GM19328 (cell line): Measurements from ENCODE around the gene TCEAL3.
"Not testable (repeated sequence)": the region's sequence is repeated elsewhere in the genome, so short reads cannot be mapped to it uniquely, and the experiment has no call there.

Experiments used
- ATAC-seq: cut with Tn5 transposase; IDR thresholded peaks from one replicate; pipeline ENCODE4 v1.9.1; 2021; ENCODE audit warnings: mild to moderate bottlenecking, moderate library complexity; ENCODE audit not compliant: unreplicated experiment

The TCEAL3 gene, protein sequence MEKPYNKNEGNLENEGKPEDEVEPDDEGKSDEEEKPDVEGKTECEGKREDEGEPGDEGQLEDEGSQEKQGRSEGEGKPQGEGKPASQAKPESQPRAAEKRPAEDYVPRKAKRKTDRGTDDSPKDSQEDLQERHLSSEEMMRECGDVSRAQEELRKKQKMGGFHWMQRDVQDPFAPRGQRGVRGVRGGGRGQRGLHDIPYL

DNA sequence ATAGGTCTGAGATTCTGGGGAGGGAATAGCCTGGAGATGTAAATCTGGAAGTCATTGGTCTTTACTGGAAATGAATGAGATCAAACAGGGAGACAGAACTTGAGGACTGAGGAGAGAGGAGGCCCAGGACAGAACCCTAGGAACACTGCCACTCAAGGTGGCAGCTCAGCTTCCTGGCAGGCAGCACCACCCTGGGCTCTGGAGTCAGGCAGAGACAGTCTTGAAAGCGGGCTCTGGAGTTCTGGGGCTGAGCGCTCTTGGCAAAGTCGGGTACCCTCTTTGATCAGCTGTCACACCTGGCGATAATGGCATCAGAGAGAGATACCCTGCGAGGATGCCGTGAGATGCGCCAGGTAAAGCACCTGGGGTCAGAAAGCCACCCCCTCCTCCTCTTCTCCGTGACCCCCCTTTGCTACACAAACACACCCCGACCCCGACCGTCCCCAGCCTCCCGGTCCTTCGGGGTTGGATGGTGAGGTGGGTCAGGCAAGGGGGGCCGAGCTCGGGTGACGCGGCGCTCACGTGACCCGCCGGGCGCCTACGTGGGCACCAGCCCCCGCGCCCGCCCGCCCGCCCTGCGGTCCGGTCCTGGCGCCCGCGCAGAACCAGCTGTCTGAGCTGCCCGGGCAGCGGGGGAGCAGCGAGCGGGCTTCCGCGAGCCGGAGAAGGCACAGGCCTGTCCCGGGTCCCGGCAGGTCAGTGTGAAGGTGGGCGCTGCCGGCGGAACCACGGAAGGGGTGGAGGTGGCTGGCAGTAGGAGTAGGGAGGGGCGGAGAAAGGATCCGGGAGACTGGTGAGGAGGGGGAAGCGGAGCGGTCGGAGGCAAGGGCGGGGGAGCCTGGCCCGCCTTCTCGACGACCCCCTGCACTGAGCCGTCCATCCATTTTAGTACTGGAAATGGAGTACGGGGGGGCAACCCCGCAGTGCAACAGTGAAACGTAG lies at the start of gene TCEAL3:
Gene TCEAL3, plus strand, starts transcription at position 600 of the 942 bp plus-strand sequence. CDS start 1,102 bp downstream, outside the sequence.
- ATAC-seq: peak; percentile 64

DNA sequence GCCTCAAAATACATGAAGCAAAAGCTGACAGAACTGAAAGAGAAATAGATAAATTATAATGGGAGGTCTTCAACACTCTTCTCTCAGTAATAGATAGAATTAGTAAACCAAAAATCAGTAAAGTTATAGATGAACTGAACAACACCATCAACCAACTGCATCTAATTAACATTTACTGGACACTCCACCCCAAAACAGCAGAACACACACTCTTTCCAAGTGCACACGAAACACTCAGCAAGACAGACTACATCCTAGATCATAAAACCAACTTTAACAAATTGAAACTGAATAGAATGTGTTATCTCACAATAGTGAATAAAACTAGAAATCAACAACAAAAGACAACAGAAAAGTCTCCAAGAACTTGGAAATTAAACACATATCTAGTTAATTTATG lies 47.5 kb upstream of the TCEAL3 start:
- ATAC-seq: no peak

DNA sequence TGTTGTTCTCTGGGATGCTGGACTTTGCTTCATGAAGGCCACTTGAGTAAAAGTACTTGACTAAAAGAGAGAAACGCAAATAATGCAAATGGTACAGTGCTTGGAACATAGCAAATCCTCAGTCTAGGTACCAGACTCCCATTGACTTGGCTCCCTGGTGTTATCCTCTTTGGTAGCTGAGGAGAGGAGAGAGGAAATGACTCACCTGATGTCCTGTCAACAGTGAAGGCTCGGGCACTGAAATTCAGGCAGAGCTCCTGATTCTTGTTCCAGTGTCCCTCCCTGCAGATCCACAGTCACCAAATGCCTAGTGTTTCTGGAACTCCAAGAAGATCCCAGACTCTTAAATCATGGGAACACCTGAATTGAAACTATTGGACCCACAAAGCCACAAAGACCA lies 45.0 kb upstream of the TCEAL3 start:
- ATAC-seq: no peak

DNA sequence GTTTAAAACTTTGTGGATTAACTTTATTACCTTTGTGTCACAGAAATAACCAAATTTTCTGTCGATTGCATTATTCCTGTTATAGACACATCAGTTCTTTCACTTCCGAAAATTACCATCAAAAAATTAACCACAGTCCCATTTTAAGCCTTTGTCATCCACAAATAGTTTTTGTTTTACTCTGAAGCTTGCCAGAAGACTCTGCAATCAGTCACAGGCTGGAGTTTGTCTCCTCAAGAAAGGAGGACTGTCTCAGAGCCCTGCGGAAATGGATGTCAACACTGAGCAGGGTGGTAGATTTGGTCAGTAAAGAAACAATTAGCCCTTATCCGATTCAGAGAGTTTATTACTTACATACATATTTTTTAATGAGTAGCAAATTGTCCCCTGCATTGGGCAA lies 42.6 kb upstream of the TCEAL3 start:
- peak; percentile 65 for ATAC-seq

DNA sequence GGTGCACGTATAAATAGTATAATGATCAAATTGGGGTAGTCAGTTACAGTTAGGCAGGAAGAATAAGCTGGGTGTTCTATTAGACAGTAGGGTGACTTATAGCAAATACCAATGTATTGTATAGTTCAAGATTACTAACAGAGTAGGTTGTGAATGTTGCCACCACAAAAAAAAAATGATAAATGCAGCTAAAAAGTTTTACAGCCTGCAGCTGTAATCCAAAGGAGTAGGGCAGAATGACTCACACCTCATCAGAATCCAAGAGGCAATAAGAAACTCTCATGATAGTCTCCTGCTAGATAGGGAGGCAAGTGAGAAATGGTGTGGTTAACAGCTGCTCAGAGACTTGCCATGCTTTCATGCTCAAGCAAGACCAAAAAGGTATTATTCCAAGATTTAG lies 42.0 kb upstream of the TCEAL3 start:
- no peak for ATAC-seq

DNA sequence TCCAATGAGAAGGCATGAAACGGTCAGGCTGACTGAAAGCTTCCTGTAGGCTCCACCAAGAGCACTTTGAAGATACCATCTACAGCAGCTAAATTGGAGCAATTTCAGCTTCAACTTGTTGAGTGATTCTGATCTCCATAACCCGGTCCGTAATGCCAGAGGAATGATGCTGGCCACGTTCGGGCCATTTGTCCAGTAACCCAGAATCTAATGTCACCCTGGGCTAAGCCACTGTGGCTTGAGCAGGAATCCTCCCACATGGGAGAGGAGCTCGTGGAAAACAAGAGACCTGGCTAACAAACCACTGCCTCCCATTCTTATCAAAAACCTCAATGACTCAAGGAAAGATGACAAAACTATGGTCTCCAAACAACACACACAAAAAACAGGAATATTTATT lies 36.6 kb upstream of the TCEAL3 start:
- ATAC-seq: no peak

DNA sequence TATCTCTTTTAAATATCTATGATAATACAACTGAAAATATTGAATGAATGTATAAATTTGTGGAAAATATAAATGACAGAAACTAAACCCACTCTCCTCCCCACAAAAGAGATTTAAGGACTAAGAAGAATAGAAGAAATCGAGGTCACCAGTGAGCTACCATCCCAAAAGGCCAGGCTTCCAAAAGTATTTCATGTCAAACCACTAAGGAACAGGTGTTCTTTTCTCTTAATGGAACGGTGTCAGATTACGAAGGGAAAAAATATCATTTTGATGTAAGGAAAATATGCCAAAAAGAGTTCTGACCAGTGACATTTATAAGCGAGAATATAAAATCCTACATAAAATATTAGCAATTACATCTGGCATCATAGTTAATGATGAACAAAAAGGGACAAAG lies 36.0 kb upstream of the TCEAL3 start:
- ATAC-seq: no peak

DNA sequence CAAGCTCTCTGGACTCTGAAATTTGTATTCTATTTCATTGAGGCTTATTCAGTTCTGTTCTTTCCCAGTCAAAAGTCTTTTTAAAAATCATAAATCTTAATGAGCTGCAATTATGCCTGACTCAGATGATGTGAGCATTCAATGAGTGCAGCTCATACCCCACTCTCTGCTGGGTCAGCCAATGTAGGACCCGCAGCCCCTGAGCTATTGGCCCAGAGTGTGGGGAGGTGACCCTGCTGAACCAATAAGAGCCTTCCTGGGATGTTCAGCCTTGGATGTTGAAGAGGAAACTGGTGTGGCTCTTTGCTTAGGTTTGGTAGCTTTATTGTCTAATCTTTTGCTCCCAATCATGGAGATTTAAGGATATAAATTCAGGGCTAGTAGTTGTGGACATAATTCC lies 34.6 kb upstream of the TCEAL3 start:
- no peak for ATAC-seq

DNA sequence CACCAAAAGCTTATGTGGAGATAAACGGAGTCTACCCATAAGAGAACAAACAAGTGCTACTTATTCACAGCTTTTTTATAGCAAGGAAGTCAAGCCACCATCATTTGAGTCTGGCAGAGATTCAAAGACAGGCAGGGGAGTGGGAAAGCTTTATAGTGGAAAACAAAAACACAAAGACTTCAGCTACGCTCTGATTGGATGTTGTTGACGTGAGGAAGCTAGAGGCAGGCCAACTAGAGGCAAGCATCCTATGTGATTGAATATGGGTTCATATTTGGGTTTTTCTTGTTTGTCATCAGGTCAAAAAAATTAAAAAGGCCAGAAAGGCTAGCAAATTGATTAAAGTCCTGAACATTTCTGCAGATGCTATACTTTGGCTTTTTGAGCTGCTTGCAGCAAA lies 23.2 kb upstream of the TCEAL3 start:
- ATAC-seq: no peak

DNA sequence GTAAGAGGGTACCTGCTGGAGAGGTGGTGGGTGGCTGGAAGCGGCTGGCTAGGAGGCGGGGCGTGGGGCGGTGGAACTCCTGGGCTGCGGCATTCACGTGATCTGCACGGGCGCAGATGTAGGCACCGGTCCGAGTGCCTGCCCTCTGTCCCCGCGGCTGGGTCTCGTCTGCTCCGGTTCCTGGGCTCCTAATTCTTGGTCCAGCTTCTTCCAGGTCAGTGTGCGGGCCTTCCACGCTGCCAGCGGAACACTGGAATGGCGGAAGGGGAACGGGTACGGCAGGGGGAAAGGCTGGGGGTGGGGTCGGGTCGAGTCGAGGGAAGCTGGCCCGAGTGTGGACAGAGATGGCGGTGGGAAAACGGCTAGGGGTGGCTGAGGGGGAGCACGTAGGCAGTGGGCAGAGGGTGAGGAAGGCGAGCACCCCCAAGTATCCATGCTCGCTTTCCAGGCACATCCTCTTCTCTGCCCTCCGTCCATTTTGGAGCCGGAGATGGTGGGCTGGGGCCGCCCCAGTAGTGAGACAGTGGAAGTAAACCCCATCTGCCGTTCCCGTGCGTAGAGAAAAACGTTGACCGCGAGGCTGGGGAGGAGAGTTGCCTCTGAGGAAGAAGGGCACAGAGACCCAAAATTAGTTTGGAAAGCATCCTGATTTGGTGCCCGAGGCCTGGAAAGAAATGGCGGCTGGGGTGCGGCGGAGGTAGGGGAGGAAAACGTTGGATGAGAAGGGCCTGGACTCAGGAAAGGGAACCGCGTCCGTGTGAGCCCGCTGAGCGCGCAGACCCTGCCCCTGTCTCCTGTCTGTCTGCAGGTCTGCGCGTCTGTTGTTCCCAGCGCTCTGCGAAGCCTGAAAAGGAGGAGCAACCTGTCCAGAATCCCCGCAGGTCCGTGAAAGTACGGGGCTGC lies 22.1 kb upstream of the TCEAL3 start, which contains the start of gene TCEAL4:
Gene TCEAL4, plus strand, starts transcription at position 105 of the 903 bp plus-strand sequence. CDS start 1,161 bp downstream, outside the sequence.
- ATAC-seq: peak; percentile 83

DNA sequence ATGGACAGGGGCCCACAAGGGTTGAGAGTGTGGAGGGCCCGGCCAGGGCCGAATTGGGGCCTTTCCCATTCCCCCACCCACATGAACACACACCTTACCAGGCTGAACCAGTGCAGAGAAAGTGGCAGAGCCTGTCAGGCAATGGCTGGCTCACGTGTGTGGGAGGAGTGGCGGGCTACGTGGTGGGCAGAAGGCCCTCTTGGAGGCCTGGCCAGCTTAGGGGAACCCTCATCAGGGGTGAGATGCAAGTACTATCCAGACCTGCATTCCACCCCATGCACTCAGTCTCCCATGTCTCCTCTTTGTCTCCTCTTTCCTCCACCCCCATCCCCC lies 21.5 kb upstream of the TCEAL3 start:
- ATAC-seq: no peak

DNA sequence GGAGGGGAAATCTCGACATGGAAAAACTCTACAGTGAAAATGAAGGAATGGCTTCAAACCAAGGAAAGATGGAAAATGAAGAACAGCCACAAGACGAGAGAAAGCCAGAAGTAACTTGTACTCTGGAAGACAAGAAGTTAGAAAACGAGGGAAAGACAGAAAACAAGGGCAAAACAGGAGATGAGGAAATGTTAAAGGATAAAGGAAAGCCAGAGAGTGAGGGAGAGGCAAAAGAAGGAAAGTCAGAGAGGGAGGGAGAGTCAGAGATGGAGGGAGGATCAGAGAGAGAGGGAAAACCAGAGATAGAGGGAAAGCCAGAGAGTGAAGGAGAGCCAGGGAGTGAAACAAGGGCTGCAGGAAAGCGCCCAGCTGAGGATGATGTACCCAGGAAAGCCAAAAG lies 21.1 kb upstream of the TCEAL3 start:
- no peak for ATAC-seq

DNA sequence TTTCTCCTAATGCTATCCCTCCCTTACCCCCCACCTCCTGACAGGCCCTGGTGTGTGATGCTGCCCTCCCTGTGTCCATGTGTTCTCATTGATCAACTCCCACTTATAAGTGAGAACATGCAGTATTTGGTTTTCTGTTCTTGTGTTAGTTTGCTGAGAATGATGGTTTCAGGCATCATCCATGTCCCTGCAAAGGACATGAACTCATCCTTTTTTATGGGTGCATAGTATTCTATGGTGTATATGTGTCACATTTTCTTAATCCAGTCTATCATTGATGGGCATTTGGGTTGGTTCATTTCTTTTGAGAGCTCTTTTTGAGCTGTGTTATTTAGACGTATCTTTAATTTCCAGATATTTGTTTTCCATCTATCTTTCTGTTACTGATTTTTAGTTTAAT lies 15.5 kb upstream of the TCEAL3 start:
- ATAC-seq: not testable (repeated sequence)

DNA sequence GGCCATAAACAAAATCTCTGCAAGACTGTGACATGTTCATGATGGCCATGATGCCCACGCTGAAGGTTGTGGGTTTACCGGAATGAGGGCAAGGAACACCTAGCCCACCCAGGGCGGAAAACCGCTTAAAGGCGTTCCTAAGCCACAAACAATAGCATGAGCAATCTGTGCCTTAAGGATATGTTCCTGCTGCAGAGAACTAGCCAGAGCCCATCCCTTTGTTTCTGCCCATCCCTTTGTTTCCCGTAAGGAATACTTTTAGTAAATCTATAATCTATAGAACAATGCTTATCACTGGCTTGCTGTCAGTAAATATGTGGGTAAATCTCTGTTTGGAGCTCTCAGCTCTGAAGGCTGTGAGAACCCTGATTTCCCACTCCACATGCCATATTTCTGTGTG lies 12.6 kb upstream of the TCEAL3 start:
- ATAC-seq: not testable (repeated sequence)

DNA sequence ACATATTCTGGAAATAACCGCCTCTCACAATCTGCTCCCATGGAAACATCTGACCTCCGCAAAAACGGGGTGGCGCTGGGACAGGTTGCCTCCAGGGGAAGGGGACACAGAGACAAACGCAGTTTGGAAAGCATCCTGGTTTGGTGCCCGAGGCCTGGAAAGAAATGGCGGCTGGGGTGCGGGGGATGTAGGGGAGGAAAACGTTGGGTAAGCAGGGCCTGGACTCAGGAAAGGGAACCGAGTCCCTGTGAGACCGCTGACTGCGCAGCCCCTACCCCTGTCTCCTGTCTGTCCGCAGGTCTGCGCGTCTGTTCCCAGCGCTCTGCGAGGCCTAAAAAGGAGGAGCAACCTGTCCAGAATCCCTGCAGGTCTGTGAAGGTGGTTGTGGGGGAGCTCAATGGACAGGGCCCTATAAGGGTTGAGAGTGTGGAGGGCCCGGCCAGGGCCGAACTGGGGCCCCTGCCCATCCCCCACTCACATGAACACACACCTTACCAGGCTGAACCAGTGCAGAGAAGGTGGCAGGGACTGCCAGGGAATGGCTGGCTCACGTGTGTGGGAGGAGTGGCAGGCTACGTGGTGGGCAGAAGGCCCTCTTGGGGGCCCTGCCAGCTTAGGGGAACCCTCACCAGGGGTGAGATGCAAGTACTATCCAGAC lies 672 bp downstream of the TCEAL3 start:
- ATAC-seq: no peak

DNA sequence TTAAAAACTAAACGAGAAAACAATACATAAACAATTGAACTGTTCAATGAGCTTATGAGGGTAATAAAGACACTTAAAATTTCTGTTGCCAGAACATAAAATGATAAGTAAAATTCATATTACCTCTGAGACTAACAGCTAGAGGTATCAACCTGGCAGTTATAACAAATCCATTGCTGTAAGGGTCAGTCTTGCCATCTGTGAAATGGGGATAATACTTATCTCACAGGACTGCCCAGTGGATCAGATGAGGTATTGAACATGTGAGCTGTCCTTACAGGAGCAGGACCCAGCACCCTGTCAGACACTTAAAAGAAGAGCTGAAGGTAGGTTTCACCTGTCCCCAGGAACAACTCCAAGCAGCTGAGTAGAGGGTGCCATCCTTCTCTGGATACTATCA lies 2.5 kb downstream of the TCEAL3 start:
- ATAC-seq: no peak

DNA sequence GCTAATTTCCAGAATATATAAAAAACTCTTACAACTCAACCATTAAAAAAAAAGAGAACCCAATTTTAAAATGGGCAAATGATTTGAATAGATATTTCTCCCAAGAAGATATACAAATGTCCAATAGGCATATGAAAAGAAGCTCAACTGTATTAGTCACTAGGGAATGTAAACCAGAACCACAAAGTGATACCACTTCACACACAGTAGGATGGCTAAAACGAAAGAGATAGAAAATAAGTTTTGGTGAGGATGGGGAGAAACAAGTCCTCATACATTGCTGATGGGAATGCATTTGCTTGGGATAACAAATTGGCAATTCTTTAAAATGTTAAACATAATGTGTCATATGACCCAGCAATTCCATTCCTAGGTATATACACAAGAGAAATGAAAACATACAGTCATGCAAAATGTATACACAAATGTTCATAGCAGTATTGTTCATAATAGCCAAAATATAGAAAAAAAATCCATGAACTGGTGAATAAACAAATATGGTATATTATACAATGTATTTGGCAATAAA lies 5.7 kb downstream of the TCEAL3 start:
- no peak for ATAC-seq

DNA sequence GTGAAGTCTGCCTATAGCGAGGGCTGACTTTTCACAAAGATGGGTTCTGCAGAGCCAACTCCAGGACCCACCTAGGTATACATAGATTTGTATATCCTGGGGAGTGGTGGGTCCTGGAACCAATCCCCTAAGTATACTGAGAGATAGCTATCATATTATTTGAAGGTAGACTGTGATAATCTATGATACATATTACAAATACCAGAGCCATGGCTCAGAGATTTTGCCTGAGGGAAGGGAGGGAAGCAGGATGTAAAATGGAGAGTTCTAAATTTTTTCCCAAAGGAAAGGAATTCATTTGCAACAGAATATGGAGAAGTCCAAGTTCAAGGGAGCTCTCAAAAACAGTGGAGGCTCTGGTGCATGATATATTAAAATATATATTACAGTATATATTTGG lies 7.2 kb downstream of the TCEAL3 start:
- no peak for ATAC-seq

DNA sequence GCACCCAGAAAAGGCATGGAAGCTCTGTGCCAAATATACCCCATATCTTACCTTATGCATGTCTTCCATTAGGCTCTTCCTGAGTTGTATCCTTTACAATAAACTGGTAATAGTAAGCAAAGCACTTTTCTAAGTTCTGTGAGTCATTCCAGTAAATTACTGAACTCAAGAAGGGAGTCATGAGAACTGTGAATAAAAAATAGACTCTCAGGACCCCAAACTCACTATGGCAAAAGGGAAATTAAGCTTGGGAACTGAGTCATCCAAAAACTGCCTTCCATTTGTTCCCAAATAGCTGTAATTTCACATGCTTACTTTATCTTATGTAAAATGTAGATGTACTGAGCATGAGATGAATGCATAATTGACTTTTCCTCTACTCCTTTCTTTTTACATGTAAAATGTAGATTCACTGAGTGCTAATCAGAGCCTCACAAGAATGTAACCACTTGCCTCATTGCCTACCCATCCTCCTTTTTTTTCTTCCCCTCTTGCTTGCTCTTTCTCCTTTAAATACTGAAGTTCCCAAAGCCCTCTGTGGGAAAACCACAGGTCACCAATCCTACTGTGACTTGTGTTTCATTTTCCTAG lies 8.1 kb downstream of the TCEAL3 start:
- no peak for ATAC-seq

DNA sequence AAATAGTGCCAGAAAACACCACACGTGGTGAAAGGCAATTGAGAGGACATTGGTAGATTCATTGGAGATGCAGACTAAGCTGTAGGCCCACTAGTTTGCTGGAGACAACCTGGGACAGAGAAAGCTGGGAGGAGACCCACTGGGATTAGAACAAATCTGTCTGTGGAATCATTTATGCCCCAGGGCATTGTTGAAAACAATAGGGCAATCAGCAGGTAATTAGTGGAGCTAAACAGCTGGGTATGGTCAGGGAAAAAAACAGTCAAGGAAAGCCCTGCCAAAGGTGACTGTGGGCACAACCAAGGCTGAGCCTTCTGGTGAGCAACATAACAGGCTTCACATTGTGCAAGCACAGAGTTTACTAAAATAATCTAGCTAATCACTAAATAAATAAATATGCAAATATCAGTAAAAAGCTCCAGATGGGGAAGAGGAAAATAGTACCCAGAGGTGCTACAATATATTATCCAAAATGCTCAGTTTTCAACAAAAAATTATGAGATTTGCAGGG lies 9.0 kb downstream of the TCEAL3 start:
- ATAC-seq: no peak
